ENCODE results near the gene POLN.

- TF ChIP-seq CTCF (conservative IDR thresholded peaks at IDR 0.05; ENCODE audit: low read length) (no peak), EZH2phosphoT487 (IDR thresholded peaks at IDR 0.05; ENCODE audit: borderline replicate concordance, low read depth, low read length) (no peak)
Observed at GRCh38 chr4:2267841-2268240, 25.9 kb upstream of the POLN start.

Data from OCI-LY7 (cell line).